ENCODE data around the gene ITGB1. TPM values are rescaled to one million over a fixed set of nuclear protein-coding genes. Genes with fewer than 3 reads are reported as not detected.
"Not testable (repeated sequence)": the region's sequence is repeated elsewhere in the genome, so short reads cannot be mapped to it uniquely, and the experiment has no call there.

The ITGB1 gene
- total and polyA plus RNA-seq, 12 donors: 93.3 to 803 (median 331) TPM

DNA sequence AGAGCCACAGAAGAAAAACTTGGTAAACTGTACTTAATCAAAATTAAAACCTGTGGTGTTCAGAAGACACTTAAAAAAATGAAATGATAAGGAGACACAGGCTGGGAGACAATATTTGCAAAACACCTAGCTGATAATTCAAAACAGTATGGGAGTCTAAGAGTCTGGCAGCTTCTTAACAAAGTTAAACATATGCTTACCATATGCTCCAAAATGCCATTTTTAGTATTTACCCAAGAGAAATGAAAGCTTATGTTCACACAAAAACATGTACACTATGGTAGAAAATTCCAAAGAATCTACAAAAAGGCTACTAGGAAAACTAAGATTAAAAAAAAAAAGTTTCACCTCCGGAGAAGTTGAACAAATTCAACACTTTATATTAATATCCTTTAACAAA, 48.6 kb downstream of the ITGB1 start:
- Histone ChIP-seq H3K27me3 (no peaks in the 10 kb centered on the region), H3K4me1 (replicated peaks in 1 of 2) (peaks cover 0 to 5% of the 10 kb centered on the region in 2 donors), H3K9me3 (replicated peaks in 1 of 3) (no peaks in the 10 kb centered on the region), H3K4me3 (no peak overlapping the region), H3K27ac (no peak overlapping the region), H3K36me3 (replicated peaks in 1 of 2) (peaks cover 0 to 58% of the 10 kb centered on the region in 2 donors)
- TF ChIP-seq POLR2A (IDR thresholded peaks at IDR 0.05): no peak
- TF ChIP-seq, protein P1, sequence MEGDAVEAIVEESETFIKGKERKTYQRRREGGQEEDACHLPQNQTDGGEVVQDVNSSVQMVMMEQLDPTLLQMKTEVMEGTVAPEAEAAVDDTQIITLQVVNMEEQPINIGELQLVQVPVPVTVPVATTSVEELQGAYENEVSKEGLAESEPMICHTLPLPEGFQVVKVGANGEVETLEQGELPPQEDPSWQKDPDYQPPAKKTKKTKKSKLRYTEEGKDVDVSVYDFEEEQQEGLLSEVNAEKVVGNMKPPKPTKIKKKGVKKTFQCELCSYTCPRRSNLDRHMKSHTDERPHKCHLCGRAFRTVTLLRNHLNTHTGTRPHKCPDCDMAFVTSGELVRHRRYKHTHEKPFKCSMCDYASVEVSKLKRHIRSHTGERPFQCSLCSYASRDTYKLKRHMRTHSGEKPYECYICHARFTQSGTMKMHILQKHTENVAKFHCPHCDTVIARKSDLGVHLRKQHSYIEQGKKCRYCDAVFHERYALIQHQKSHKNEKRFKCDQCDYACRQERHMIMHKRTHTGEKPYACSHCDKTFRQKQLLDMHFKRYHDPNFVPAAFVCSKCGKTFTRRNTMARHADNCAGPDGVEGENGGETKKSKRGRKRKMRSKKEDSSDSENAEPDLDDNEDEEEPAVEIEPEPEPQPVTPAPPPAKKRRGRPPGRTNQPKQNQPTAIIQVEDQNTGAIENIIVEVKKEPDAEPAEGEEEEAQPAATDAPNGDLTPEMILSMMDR (IDR thresholded peaks at IDR 0.05): no peak
- 84 to 93% (median 86%) methylated on average over 1 of the region's 1 CpG for WGBS, 4 donors
- intact Hi-C loops (cut with DNase I): no loop called here
- DNase-seq: no peak

DNA sequence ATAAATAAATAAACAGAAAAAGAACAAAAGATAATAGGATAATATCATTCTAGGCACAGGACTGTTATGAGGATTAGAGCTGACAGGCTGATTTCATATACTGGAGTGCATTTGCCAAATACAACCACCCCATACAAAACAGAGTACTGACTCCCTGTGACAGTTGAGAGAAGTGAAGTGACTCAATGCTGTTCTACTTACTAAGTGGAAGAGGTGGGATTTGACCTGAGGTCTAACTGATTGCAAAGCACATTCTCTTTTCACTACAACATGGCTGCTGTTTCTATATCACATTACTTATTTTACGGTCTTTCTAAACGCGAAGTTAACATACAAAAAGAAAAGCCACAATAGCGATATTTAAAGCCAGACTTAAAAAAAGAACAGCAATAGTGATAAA, 51.4 kb downstream of the ITGB1 start:
- H3K9me3 ChIP-seq (replicated peaks in 1 of 3): no peaks in the 10 kb centered on the region
- DNase-seq: no peak
- 95 to 98% (median 96%) methylated on average over 4 of the region's 4 CpGs for WGBS, 4 donors
- H3K4me3 ChIP-seq: no peak overlapping the region
- intact Hi-C loops (cut with DNase I): no loop called here
- H3K27me3 ChIP-seq: no peaks in the 10 kb centered on the region
- TF ChIP-seq POLR2A (IDR thresholded peaks at IDR 0.05): no peak
- TF ChIP-seq, protein P1 (IDR thresholded peaks at IDR 0.05): no peak
- peaks cover 0 to 53% of the 10 kb centered on the region in 2 donors for H3K36me3 ChIP-seq (replicated peaks in 1 of 2)
- H3K27ac ChIP-seq: no peak overlapping the region
- peaks cover 0 to 5% of the 10 kb centered on the region in 2 donors for H3K4me1 ChIP-seq (replicated peaks in 1 of 2)

DNA sequence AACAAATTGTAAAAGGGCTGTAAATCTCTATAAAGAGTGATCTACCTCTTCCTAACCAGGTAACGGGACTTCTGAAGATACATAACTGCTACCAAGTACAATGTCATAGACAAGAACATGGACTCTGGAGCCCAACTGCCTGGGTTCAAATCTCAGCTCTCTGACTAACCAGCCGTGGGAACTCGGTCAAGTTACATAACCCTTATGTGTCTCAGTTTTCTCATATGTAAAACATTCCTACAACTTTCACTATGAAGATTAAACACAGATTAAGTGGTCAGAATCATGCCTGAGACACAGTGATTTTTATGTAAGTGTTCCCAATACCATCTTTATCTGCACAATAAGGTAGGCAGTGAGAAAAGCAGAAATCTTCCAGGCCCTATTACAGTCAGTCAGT, 52.6 kb downstream of the ITGB1 start:
- Histone ChIP-seq H3K4me3 (no peak overlapping the region), H3K36me3 (replicated peaks in 1 of 2) (peaks cover 0 to 42% of the 10 kb centered on the region in 2 donors), H3K9me3 (replicated peaks in 1 of 3) (no peaks in the 10 kb centered on the region), H3K4me1 (replicated peaks in 1 of 2) (no peaks in the 10 kb centered on the region), H3K27ac (no peak overlapping the region), H3K27me3 (no peaks in the 10 kb centered on the region)
- WGBS, 4 donors: 93 to 96% (median 96%) methylated on average over 3 of the region's 3 CpGs
- intact Hi-C loops (cut with DNase I): no loop called here
- TF ChIP-seq POLR2A (IDR thresholded peaks at IDR 0.05): no peak
- TF ChIP-seq, protein P1 (IDR thresholded peaks at IDR 0.05): no peak
- no peak for DNase-seq

DNA sequence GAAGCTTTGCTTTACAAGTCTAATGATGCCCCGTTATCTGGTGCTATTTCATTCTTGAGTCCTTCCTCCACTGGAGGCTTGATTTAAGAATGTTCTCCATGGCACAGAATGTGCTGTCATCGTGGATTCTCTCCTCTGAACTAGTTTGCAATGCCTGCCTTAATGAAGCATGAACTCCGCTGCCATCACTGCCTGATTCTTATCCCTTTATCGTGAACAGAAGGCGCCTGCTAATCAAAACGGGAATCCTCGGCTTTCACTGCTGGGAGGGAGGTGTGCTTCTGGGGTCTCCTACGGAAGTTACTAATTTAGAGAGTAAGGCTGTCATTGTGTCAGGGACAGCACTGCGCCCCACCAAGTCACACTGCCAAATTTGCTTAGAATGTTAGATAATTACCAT, 56.2 kb downstream of the ITGB1 start:
- H3K9me3 ChIP-seq (replicated peaks in 1 of 3): no peaks in the 10 kb centered on the region
- no peak for DNase-seq
- H3K4me3 ChIP-seq: no peak overlapping the region
- no peaks in the 10 kb centered on the region for H3K27me3 ChIP-seq
- no peaks in the 10 kb centered on the region for H3K4me1 ChIP-seq (replicated peaks in 1 of 2)
- 89 to 94% (median 92%) methylated on average over 9 of the region's 9 CpGs for WGBS, 4 donors
- TF ChIP-seq, protein P1 (IDR thresholded peaks at IDR 0.05): no peak
- no peak for TF ChIP-seq POLR2A (IDR thresholded peaks at IDR 0.05)
- intact Hi-C loops (cut with DNase I): no loop called here
- H3K27ac ChIP-seq: no peak overlapping the region
- peaks cover 0 to 29% of the 10 kb centered on the region in 2 donors for H3K36me3 ChIP-seq (replicated peaks in 1 of 2)

DNA sequence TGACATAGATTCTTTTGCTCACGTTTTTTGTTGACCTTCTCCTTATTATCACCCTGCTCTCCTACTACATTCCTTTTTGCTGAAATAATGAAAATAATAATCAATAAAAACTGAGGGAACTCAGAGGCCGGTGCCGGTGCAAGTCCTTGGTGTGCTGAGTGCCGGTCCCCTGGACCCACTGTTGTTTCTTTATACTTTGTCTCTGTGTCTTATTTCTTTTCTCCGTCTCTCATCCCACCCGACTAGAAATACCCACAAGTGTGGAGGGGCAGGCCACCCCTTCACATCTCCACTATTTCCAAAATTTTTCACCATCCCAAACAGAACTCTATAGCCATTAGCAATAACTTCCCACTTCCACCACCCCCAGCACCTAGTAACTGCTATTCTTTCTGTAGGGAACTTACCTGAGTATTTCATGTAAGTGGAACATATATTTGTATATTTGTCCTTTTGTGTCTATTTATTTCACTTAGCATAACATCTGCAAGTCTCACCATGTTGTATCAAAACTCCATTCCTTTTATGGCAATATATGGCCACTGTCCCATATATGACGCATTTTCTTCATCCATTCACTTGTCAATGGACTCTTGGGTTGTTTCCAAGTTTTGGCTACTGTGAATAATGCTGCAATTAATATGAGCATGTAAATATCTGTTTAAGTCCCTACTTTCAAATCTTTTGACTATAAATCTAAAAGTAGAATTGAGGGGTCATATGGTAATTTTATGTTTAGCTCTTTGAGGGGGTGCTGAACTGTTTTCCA, 62.6 kb downstream of the ITGB1 start:
- 86 to 93% (median 91%) methylated on average over 7 of the region's 7 CpGs for WGBS, 4 donors
- H3K4me1 ChIP-seq (replicated peaks in 1 of 2); DNase-seq; H3K9me3 ChIP-seq (replicated peaks in 1 of 3); H3K27me3 ChIP-seq; H3K27ac ChIP-seq; intact Hi-C loops (cut with DNase I); H3K4me3 ChIP-seq: not testable (repeated sequence)
- peaks cover 0 to 24% of the 10 kb centered on the region in 2 donors for H3K36me3 ChIP-seq (replicated peaks in 1 of 2)
